GM18505 (cell line): ENCODE measurements around the gene CSF1.
"Not testable (repeated sequence)": the region's sequence is repeated elsewhere in the genome, so short reads cannot be mapped to it uniquely, and the experiment has no call there.

Experiments used
- ATAC-seq: cut with Tn5 transposase; IDR thresholded peaks from one replicate; pipeline ENCODE4 v1.9.1; 2021; ENCODE audit not compliant: unreplicated experiment
- POLR2A ChIP-seq: IDR thresholded peaks from 4 replicates; pipeline ENCODE4 v1.6.1; 2011; ENCODE audit warnings: borderline replicate concordance; ENCODE audit not compliant: insufficient read depth, insufficient read length; ENCODE audit errors: extremely low read depth

CSF1 gene

DNA sequence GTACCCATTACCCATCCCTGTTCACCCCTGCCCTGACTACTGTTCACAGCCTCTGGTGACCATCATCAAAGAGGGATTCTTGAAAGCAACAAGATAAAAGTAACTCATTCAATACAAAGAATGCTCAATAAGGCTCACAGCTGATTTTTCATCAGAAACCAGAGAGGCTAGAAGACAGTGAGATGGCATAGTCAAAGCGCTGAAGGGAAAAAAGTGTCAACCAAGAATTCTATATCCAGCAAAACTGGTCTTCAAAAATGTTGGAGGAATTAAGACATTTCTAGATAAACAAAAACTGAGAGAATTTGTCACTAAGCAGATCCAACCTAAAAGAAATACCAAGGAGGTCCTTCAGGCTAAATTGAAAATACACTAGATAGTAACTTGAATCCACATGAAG, 27.1 kb downstream of the CSF1 start:
- TF ChIP-seq POLR2A, result no peak
- ATAC-seq, result no peak

DNA sequence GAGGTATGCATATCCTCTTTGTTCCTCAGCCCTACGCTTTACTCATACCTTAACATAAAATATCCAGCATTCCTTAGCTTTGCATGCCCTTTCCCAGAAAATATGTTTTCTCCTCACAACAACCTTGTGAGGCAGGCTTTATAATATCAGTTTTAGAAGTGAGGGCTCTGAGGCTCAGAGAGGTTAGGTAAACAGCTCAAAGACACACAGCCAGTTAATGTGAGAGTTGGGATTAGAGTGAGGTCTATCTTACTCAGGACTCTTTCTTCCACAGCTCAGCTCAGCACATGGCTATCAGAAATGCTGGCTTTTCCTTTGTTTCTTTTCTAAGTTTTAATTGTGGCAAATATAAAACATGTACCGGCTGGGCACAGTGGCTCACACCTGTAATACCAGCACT, 27.9 kb downstream of the CSF1 start:
- ATAC-seq, result no peak
- TF ChIP-seq POLR2A, result no peak

DNA sequence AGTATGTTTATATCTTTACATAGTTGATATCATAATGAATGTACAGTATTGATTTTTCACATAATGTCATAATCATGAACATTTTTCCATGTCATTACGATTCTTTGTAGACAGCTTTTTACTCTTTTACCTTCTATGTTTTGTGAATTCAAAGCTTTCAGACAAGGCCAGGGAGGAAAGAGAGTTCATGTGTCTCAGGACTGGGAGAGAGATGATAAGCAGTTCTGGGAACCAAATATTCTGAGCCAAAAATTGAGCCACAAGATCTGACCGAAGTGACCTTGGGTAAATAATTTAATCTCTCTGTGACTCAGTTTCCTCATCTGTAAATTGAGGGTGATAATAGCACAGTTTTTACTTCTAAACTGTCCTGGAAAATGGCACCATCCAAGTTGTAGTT, 31.8 kb downstream of the CSF1 start:
- no peak for ATAC-seq
- no peak for TF ChIP-seq POLR2A

DNA sequence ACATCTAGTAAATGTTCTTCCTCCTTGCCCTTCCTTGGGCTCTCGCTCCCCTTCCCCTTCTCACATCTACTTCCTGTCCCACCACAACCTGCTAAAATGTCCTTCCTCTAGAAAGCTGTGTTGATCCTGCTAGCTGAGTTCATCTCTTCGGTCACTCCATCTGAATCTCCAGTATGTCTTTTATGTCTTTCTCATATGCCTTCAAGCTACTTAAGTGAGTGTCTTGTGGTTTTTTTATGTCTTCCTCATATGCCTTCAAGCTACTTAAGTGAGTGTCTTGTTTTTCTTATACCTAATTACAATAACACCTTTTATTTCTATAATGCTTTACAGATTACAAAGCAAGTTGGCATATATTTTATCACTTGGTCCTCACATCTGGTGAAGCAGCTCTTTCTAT, 33.9 kb downstream of the CSF1 start:
- no peak for ATAC-seq
- TF ChIP-seq POLR2A, result no peak

DNA sequence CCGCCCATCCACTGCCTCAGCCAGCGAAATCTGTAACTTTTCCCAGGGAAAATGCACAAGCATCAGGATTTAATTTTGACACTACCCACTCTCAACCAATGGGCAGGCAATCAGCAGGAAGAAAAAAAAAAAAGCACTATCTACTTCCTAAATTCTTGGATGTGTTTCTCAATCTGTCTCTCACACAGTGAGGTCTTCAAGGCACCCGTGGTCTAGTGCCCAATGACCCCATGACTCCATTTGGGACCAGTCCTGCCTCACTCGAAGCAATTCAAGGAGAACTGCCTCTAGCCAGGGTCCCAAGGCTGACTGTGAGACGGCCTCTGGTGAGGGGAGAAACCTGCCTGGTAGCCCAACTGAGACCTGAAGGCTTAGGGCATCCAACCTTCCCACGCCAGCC, 35.9 kb downstream of the CSF1 start:
- TF ChIP-seq POLR2A, result no peak
- ATAC-seq, result no peak

DNA sequence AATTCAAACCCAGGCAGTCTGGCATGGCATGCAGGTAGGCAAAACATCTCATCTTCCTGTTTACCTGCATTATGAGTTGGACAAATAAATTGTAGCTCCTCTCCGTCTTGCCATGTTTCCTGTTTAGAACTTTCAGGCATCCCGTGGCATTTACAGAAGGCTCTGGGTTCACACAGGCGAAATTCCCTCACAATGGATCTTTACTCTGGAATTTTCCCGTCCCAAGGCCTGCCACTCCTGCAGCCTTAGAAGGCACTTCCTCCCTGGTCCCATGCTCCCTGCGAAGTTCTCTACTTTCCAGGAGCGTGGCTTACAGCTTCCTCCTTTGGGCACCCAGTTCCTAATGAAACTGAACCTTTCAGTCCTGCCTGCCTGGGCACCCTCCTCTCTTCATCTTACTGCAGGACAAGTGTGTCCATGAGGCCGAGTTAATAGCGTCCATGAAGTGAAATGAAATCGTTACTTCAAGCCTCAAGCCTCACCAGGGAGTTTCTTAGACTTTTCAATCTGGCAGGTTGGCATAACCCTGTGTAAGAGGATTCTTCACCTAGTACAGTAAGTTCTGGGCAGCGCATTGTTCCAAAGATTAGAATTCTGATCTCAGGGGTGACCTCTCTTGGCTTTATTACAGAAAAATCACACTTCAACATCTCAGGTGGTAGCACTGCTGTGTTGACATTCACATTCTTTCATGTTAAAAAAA, 37.1 kb downstream of the CSF1 start:
- TF ChIP-seq POLR2A, result no peak

DNA sequence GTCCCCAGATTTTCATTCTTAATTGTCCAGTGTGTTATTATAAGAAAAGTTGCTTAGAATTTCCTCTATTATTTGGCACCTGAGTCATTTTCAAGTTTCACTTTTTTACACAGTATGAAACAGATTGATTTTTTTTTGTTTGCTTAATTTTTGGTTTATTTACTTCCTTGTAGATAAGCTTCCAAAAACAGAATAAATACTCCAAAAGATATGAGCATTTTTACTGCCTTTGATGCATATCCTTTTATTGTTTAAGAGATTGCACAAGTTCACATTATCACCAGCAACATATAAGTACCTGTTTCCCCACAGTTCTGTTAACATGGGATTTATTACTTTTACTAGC, 37.6 kb downstream of the CSF1 start:
- ATAC-seq, result no peak
- TF ChIP-seq POLR2A, result no peak

More for the DNA sequence above, 37.1 kb downstream of the CSF1 start:
- ATAC-seq, result no peak

DNA sequence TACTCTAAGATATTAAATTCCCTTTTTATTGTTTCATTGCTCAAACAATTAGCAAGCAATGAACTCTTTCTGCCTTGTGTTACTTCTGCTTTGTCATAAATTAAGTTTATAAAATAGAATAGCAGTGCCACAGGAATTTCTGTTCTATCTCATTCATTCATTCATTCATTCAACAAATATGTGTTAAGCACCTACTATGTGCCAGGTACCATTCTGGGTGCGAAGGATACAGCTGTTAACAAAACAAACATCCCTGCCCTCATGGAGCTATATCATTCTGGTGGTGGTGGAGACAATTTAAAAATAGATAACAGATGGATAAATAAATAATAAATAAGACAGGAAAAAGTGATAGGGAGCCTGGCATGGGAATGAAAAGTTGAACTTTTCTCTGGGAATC, 39.4 kb downstream of the CSF1 start:
- no peak for ATAC-seq
- no peak for TF ChIP-seq POLR2A

DNA sequence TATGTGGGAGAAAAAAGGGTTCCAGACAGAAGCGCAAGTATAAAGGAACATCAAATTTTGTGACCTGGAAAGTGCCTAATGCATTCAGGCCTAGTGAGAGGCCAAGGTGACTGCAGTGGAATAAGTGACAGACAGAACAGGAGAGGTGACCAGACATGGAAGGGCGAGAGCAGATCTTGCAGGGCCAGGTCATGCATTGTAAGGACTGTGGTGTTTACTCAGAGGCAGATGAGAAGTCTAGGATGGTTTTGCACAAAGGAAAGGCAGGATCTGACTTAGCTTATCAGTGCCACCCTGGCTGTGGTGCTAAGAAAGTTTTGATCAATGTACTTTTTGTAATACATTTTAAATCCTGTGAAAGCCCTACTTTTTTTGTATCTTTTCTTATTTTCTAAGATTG, 39.9 kb downstream of the CSF1 start:
- no peak for ATAC-seq
- TF ChIP-seq POLR2A, result no peak

DNA sequence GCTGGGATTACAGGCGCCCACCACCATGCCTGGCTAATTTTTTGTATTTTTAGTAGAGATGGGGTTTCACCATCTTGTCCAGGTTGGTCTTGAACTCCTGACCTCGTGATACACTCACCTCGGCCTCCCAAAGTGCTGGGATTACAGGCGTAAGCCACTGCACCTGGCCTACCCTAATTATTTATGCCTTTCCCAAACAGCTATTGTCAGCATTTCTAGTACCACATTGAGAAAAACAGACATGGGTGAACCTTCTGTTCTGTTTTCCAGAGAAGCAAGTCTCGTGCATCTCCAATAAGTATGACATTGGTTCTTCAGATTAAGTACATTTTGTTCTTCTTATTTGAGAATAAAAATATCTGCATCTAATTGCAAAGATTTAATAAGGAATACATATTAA, 40.9 kb downstream of the CSF1 start:
- ATAC-seq, result not testable (repeated sequence)

DNA sequence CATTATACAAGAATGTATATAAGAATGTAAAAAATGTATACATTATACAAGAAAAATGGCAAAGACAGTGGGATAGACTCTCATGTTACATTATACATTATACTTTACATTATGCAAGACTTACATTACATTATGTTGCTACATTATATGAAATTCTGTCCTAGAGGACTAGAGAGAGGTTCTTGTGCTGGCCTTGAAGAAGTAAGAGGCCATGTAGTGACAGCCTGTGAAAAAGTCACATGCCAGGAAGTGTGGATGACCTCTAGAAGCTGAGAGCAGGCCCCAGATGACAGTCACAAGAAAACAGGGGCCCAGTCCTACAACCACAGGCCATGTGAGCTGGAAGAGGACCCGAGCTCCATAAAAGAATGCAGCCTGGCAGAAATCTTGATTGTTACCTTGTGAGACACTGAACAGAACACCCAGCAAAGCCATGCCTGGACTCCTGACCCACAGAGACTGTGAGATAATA, 43.4 kb downstream of the CSF1 start:
- no peak for TF ChIP-seq POLR2A
- ATAC-seq, result no peak

DNA sequence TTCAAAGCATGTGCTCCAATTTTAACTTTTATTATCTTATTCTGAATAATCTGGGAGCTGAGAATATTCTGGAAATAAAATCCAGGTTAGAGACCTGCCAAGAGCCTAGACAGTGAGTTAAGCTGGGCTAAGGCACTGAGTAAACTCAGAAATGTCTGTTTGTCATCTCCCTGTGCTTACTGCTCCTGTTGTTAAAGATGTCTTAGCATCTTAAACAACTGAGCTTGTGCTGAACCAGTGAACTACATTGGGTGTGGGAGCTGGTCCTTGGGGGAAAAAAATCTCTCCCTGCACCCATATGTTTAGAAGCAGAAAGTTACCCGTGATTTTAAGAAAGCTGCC, 49.0 kb downstream of the CSF1 start:
- no peak for ATAC-seq
- TF ChIP-seq POLR2A, result no peak

DNA sequence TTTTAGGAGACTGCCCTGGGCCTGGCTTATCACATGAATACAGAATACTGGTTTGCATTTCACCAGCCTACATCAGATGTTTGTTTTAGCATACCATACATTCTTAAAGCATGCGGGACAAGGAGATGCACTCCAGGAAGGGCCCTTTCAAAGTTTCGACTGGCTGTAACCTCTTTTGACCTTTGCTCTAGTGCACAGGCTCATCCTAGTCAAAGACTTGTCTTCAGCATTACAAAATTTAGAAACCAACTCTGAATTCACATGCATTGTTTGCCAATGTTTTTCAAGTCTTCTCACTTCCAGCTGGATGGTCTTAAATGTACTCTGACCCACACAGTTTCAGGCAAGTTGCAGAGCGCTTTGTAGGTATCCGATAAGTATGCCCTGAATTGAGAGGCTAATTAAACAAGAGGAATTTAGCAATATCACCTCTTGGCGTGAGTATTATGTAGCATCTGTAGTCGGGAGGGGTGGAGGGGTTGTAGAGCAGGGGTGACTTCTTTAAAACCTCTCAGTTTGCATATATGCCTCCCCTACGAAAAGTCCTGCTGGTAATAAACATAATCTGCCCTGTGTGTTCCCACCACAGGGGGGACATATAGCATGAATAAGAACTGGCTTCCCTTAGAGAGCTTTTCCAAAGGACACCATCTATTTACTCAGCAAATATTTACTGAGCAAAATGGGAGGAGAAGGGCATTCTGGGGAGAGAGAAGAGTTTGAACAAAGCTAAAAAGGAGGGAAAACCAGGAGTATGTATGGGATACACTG, 49.5 kb downstream of the CSF1 start:
- no peak for ATAC-seq
- no peak for TF ChIP-seq POLR2A

DNA sequence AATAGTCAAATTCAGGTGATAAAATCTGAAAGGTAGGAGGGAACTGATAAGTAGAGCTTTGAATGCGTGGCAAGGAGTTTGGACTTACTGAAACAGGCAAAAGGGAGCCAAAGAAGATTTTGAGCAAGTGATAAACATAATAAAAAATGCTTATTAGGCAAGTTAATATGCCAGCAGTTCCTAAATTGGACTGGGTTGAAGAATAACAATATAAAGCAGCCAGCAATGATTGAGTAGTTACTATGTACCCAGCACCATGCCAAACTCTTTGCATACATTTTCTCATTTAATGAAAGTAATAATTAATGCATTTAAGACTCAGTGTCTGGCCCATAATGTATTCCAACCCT, 50.1 kb downstream of the CSF1 start:
- no peak for ATAC-seq
- TF ChIP-seq POLR2A, result no peak
